Superior temporal gyrus (tissue), 1 donor: ENCODE data around the gene KIF5C.
"Not testable (repeated sequence)": the region's sequence is repeated elsewhere in the genome, so short reads cannot be mapped to it uniquely, and the experiment has no call there.

Source experiments
- DNase-seq: peaks from one replicate; pipeline ENCODE4 v3.0.0-alpha.2; 2016; ENCODE audit errors: extremely low spot score

KIF5C gene

GRCh38 chr2:148965623-148966437 is 90.8 kb downstream of the KIF5C start:
- DNase-seq, result no peak

- DNase-seq, result no peak
These were observed 91.4 kb downstream of the KIF5C start for GRCh38 chr2:148966438-148966758.

GRCh38 chr2:148967056-148967455 is 92.0 kb downstream of the KIF5C start:
- DNase-seq, result no peak

GRCh38 chr2:148967578-148967977 is 92.6 kb downstream of the KIF5C start:
- DNase-seq, result peak; percentile 73

- DNase-seq, result peak; percentile 36
These were observed 93.3 kb downstream of the KIF5C start for GRCh38 chr2:148968301-148968700.

GRCh38 chr2:148968776-148969319 is 93.8 kb downstream of the KIF5C start:
- DNase-seq, result peak; percentile 30

- DNase-seq, result peak; percentile 43
These were observed 94.6 kb downstream of the KIF5C start for GRCh38 chr2:148969659-148970061.

- no peak for DNase-seq
These were observed 95.4 kb downstream of the KIF5C start for GRCh38 chr2:148970385-148970784.

- no peak for DNase-seq
These were observed 96.5 kb downstream of the KIF5C start for GRCh38 chr2:148971547-148971946.

GRCh38 chr2:148974095-148974494 is 99.1 kb downstream of the KIF5C start:
- peak; percentile 24 for DNase-seq

- peak; percentile 36 for DNase-seq
These were observed 103.1 kb downstream of the KIF5C start for GRCh38 chr2:148978026-148978685.

GRCh38 chr2:148978706-148979105 is 103.7 kb downstream of the KIF5C start:
- DNase-seq, result peak; percentile 35

GRCh38 chr2:148979164-148979918 is 104.3 kb downstream of the KIF5C start:
- no peak for DNase-seq

GRCh38 chr2:148979919-148980277 is 104.9 kb downstream of the KIF5C start:
- no peak for DNase-seq

- not testable (repeated sequence) for DNase-seq
These were observed 105.5 kb downstream of the KIF5C start for GRCh38 chr2:148980496-148980895.

- DNase-seq, result no peak
These were observed 106.3 kb downstream of the KIF5C start for GRCh38 chr2:148981324-148981723.

- DNase-seq, result no peak
These were observed 106.8 kb downstream of the KIF5C start for GRCh38 chr2:148981781-148982180.

- no peak for DNase-seq
These were observed 107.3 kb downstream of the KIF5C start for GRCh38 chr2:148982282-148982681.

GRCh38 chr2:148983896-148984295 is 108.9 kb downstream of the KIF5C start:
- no peak for DNase-seq

GRCh38 chr2:148984449-148984848 is 109.4 kb downstream of the KIF5C start:
- DNase-seq, result no peak

GRCh38 chr2:148987286-148987685 is 112.3 kb downstream of the KIF5C start:
- DNase-seq, result no peak

GRCh38 chr2:148988337-148988736 is 113.3 kb downstream of the KIF5C start:
- DNase-seq, result no peak
